NCI-H82 (cell line): ENCODE data around the gene TBC1D1.
A peak's percentile ranks its signal among the peaks of the same experiment; 100 is the strongest.

Experiments
- DNase-seq: peaks from one replicate; lab custom pipeline; 2025; lab: John Stamatoyannopoulos, UW

TBC1D1 gene

DNA sequence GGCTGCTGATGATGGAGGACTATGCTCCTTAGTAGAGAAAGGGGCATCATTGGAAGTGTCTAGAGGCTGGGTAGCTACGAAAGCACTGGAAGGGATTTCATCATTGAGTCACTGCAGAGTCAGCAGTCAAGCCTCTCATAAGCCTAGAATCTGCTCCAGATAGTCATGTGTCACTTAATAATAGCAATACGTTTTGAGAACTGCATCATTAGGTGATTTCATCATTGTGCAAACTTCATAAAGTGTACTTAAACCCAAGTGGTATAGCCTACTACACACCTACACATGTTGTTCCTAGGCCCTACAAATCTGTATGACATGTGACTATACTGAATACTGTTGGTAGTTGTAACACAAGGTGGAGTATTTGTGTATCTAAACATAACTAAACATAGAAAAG, 234.9 kb downstream of the TBC1D1 start:
- DNase-seq: no peak

DNA sequence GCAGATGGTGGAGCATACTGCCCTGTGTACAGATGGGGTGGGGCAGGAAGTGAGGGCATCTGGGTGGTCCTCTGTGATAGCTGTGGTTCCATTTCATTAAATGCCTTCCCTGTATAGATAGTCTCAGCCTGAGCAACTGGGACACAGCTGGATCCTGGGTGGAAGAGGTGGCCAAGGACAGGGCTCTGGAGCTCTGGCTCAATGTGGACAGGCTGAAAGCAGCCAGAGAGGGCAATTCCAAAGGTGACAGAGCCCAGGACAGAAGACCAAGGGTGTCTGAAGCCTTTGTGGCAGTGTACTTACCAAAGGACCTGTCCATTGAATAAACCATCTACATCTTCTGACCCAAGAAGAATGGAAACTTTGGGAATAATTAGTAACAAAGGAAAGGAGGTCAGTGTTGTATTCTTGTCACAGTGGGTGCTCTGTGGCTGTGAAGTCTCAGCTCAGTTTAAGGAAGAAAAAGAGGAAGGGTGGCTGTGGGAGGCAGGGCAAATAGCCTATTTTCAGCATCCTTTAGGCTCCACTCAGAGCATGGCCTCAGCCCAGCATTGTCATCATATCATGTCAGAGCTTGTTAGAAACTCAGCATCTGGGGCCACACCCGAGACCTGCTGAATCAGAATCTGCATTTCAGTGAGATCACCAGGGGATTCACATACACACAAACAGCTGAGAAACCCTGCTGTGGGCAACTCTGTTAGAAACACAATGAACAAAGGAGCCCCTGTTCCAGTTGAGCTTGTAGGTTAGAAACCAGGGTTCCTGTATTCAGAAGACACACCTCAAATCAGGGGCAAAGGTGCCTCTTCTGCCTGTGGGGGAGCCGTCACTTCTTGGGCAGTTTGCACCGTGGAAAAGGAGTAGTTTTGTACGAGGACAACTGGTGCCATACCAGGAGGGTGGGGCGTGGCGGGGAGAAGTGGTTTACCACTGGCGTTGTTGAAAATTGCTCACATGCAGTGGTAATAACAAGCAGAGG, 237.9 kb downstream of the TBC1D1 start:
- no peak for DNase-seq

DNA sequence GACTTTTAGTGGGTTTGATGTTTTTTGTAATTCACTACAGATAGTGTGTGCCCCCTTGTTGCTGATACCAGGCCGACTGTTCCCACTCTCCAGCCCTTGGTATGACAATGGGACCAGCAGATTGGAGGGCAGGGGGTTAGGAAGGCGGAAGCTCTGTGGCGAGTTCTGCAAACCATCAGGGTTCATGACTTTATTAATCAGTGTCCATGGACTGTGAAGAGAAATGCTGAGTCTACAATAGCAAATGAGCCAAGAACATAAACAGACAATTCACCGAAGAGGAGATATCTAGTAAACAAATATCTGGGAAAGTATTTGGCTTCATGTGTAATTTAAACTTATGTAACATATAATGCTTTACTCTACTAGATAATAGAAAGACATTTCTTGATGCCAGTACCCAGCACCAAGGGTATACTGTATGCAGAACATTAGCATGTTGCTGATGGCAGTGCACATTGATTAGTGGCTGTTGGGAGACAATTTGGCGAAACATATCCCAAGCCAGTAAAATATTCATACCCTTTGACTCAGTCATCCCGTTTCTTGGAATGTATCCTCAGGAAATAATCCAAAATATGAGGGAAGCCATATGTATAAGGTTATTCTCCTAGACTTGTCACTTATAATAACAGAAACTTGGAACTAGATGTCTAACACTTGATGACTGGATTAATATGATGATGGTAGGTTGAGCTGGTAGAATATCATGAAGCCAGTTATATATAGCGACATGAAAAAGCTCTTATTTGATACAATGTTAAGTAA, 238.8 kb downstream of the TBC1D1 start:
- no peak for DNase-seq

DNA sequence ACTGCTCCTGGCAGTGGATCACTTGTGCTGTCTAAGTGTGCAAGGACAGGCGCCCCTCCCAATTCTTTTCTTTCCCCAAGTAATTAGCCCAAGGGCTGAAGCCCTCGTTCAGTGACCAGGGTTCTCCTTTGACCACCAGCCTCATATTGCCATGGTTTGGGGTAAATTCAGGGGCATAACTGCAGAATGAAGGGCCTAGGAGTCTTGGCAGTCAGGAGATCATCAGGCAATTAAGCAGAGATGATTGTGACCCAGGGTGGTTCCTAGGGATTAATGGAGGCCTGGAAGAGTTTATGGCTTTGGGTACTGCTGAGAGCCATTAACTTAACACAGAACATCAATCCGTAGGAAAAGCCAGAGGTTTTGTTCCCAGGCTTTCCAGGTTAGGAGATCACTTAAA, 240.0 kb downstream of the TBC1D1 start:
- peak; percentile 36 for DNase-seq

DNA sequence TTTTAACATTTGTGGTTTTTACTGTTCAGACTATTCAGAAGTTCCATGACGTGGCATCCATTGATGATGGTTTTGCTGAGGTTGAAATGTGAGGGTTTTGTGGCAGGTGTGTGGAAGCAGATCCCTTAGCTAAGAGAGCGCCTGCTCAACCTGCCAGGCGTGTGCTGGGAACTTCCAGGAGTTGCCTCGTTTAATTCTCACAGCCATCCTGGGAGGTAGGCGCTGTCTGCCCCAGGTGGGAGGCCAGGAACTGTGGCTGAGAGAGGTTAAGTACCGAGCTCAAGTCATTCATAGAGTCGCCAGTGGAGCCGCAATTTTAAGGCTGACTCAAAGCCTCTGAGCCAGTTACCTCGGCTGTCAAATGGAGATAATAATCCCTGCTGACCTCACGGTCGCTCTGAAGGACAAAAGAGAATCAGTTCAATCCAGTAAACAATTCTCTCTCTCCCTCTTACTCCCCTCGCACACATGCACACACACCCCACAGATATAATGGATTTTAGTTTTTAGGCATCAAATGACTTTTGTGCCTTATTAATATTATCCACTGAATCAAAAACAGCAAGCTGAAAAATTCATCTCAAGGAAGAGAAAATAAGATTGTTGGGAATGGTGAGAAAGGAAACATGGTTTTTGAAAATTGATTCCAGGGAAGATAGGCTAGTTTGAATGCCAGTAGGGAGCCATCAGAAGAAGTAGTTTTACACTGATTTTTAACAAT, 240.6 kb downstream of the TBC1D1 start:
- peak; percentile 57 for DNase-seq

DNA sequence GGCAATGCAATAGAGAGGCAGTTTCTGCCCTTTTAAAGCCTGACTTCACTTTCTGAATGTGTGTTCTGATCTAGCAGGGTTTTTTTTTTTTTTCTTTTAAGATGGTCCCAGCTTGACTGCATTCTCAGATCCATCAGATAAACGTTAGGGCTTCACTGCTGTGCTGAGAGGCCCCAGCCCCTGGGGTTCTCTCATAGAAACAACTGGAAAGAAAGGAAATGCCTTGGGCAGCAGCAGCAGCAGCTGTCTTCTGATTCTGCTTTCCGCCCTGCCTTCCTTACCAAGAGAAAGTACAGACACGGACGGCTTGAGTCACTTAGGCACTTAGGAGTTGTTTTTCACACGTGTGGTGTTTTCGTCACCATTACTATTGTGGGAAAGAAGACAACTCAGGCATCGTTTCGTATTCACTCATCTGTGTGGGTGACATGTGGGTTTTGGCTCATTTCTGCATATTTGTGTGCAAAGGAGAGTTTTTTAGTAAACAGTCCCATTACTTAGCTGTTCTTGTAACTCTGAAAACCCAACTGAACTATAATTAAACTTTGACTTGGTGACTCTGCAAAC, 241.3 kb downstream of the TBC1D1 start:
- DNase-seq: no peak

DNA sequence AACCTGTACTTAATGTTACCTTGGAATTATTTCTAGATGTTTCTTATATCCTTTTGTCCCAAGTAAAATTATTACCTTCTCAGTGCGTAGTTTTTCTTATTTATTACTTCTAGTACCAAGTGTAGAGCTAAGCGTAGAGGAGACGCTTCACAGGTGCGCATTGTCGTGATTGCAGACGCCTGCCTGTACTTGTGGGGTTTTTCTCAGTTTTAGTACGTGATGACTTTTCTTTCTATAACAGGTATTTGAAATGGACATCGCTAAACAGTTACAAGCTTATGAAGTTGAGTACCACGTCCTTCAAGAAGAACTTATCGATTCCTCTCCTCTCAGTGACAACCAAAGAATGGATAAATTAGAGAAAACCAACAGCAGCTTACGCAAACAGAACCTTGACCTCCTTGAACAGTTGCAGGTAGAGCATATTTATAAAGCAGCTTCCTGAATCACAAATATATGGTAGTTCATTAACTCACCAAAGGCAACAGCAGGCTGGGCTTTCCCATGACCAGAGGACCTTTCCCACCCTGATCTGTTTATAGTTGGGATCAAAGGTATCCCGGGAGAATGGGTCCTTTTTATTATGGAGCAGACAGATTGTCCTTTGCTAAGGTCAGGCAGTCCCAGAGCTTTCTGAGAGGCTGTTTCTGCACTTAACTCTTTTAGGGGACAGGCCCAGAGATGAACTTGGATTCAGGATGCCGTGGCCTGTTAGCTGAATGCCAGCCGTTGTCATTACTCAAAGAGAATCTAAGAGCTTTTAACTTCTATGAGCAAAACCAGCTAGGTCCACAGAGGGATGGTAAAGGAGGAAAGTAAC, 242.2 kb downstream of the TBC1D1 start:
- DNase-seq: no peak

DNA sequence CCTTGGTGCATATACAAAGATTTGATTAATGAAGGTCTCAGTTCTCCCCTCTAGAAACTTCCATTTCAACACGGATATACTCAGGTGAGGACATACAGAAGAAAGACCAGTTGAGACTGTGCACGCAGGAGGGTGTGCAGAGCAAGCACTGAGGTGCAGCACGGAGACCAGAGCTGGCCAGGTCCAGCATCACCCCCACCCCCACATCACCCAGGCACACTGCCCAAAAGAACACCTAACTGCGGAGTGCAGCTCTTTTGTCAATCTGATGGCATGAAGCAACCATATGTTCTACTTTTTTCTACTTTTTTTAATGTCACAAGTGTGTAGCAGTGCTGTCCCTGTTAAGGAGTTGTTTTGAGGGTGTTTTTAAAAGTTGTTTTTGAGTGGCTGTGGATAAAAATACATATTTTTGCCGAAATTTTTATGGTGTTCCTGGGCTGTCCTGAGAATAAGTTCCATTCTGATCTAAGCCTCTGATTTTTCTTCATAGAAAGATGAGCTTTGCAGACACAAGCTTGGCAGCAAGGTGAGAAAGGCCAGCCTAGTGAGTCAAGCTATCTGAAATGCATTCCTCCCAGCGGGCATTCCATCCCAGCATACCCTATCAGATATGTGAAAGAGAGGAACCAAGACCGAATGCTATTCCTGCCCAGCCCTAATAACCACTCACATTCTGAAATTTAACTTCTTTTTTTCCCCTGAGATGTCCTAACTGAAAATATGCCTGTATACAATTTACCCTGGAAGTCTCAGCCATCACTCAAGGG, 243.0 kb downstream of the TBC1D1 start:
- no peak for DNase-seq

DNA sequence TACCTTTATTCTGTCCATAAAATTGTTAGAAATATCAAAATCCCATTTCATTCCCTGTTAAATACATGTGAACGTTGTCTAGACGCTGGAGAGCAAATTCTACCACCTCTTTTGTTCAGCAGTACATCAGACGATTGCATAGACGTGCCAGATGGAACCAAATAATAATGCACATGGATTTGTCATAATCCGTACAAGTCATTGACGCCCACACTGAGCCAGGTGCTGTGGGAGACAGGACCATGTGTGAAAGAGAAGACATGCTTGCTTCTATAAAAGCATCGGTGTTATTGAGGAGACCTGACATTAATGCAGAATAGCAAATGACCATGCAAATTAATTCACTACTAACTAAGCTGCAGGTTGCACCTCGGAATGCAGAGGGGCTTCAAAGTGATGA, 244.3 kb downstream of the TBC1D1 start:
- peak; percentile 25 for DNase-seq

DNA sequence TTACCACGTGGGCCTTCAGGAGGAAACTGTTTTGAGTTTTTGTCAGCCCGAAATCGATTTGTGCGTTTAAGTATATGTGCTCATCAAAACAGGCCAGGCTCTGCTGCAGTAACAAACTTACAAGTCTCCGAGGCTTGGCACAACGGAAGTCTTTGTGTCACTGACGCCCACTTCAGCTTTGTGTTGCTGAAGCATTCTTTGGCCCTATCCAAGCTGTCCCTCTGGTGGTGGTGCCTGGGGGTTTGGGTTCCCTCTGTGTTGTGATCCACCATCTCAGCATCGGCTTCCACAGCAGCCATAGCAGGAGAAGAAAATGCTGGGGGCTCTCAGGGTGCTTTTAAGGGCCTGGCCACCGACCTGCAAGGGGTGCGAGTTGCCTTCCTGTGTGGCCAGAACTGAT, 245.7 kb downstream of the TBC1D1 start:
- no peak for DNase-seq

DNA sequence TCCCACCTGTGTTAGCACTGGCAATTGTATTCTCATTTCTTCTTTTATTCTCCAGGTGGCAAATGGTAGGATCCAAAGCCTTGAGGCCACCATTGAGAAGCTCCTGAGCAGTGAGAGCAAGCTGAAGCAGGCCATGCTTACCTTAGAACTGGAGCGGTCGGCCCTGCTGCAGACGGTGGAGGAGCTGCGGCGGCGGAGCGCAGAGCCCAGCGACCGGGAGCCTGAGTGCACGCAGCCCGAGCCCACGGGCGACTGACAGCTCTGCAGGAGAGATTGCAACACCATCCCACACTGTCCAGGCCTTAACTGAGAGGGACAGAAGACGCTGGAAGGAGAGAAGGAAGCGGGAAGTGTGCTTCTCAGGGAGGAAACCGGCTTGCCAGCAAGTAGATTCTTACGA, 246.2 kb downstream of the TBC1D1 start:
- no peak for DNase-seq

DNA sequence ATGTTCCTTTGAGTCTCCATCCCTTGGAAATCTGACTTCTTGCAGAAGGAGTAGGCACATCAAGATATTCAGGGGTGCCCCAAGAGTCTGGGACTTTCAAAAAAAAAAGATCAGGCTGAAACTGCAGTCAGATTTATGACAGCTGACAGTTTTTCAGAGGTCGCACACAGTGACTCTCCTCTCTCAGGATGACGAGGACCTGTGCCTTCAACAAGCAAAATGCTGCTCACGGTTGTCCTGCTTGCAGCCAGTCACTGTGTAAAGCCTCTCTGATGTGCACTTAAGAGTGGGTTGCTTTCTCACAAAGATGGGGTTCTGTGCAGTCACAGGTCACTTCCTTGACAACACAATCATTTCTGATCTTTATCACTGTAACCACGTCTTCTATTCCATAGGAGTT, 247.5 kb downstream of the TBC1D1 start:
- DNase-seq: no peak

DNA sequence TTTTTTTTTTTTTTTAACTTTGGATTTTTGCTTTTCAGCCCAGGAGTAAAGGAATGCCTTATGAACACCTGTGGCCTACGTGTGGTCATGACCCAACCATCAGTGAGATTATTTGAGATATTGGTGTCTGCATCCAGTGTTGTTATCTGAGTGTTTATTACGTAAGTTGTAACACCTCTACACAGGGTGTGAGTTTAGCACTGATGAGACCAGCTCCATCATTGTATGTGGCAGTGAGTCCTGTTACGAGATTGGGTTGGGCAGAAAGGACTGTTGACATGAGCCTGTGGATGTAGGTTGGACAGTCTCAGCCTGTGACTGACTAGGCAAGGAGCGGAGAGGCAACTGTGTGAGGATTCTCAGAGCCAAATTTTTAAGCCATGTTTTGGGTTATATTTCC, 248.3 kb downstream of the TBC1D1 start:
- no peak for DNase-seq

DNA sequence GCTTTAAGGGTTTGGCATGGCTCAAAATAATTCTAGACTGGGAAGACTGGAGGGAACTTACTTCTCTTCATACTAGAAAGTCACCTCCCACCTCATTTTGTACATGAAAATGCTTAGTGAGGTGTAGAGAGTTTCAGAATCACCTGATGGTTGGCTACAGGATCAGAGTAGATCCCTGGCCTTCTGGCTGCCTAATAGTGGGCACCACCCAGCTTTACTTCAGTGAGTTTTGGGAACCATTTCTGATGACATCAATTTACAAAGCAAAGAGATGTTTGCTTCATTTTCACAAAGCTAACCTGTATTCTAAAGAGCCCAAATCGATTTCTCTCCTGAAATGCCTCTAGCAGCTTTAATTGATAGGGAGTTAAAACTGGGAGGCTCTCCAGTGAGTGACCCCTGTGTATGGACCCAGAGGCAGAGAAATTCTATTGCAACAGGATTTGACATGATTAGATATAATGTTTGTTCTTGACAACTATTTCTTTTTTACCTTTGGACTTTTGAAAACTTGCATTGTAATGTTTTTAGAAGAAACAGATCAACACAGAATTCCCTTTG, 249.8 kb downstream of the TBC1D1 start:
- no peak for DNase-seq

DNA sequence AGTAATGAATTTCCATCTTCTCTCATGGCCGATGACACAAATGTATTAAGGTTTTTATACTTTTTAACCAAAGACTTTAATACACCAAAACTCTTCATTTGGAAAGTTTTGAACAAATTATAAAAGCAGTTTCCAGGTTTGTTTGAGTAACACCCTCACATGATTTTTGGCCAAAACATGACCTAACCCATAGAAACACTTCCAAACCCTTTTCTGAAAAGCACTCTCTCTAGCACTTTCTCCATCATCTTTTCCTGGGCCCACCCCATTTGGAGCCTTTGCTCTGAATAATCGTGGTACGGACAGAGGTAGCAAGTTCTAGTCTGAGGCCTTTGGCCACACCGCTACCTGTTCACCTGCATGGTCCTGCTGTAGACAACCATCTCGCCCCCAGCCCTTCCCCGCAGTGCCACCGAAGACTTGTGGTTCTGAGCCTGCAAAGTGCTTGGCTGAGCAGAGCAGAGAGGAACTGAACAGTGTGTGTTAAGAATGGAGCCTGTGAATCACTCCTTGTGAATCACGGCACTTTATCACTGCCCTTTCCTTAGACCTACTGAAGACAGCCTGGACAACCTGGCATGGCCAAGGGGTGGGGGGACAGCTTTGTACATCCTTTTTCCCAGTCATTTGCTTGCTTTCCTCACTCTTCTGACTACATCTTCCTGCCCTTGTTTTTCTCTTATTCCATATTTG, 251.1 kb downstream of the TBC1D1 start:
- DNase-seq: no peak

DNA sequence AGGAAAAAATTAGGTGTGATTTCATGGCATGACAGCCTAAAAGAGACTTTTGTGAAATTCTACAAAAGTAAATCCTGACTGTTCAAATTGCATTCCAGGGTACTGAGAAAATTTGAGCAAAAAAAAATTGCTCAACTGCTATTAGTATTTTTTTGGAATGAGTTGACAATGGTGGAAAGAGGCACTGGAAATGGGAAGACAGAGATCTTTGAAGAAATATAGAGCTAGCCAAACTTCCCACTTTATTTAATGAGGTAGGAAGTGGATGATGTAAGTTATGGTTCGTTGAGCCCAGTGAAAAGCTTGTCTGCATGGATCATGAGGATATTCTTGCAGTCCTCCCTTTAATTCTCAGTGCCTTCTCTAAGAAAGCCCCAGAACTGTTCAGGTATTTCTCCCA, 253.1 kb downstream of the TBC1D1 start:
- DNase-seq: no peak

DNA sequence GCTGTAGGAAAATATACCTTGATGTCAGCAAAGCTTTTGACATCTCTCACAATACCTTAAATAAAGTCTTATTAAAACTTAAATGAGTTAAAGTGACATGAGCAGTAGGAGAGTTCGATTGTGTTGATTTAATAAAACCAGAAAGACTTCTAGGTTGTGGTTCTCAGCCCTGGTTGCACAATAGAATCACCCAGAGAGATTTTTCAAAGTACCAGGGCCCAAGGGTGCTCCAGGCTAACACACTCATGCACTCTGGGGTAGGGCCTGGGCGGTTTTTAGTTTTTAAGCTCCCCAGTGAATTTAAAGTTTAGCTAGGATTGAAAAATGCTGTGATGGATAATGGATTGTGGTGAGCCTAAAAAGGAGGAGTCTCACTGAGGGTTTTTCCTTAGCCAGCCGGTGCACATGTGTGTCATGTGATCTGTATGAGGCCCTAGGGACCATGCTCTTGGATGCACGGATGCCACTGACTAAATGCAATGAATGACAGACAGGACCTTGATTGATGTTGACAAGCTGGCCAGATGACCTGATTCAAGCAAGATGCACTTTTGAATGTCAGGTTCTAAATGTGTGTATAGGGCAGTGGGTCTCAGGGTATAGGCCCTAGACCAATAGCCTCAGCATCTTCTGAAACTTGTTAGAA, 254.3 kb downstream of the TBC1D1 start:
- DNase-seq: no peak

DNA sequence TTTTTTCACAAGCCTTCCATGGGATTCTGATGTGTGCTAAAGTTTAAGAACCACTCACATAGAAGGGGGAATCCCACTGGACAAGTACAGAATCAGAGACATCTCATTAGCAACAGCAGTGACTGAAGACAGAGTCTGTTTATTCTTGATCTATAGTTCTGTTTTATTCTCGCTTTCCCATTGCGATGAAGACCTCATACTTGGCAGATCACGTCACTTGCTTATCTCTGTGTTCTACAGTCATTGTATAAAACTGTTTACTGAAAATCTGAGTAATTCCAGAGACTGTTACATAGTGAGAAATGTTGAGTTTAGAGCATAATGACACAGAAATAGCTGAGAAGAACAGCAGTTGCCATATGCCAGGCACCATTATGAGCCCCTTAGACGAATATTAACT, 254.9 kb downstream of the TBC1D1 start:
- no peak for DNase-seq

DNA sequence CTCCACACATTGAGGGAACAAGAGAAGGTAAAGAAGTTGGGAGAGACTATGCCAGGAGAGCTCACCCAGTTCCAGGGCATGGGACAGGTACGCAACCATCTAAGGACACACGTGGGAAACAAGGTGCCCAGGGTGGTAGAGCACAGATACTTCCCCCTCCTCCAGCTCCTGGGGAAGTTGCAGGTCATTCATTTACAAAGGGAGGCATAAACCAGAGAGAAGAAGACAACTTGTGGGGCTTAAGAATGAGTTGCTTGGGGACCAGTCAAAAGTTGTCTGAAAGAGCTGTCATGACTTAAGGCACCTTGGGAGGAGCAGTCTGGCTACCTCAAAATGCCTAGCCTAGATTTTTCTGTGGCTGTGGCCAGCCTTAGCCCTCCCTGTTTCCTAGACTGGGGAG, 255.5 kb downstream of the TBC1D1 start:
- no peak for DNase-seq
